ENCODE measurements around the gene XDH.

XDH gene

DNA sequence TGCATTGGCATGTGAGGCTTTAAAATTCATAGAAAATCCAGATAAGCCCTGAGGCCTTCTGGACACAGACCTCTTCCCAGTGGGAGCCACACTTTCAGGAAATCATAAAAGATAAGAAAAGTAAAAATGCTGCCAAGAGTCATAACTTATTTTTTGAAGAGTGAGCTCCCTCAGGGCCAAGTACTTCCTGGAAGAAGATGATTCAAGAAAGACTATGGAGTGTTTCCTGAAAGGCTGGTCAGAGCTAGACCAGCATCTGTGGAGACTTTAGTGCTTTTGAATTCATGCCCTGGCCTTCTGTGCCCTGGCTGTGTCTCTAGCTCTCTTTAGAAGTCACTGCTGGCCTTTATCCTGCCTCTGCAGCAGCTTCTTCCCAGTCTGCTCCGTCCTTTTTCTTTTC lies 6.4 kb upstream of the XDH start:
- peak; percentile 10 to 55 for DNase-seq (ENCODE audit: low read depth in 2 of 2)
- no peak overlapping the region for H3K4me3 ChIP-seq (replicated peaks in 1 of 2; ENCODE audit: low read depth in 2 of 2, low read length in 2 of 2)
- TF ChIP-seq, protein P1, sequence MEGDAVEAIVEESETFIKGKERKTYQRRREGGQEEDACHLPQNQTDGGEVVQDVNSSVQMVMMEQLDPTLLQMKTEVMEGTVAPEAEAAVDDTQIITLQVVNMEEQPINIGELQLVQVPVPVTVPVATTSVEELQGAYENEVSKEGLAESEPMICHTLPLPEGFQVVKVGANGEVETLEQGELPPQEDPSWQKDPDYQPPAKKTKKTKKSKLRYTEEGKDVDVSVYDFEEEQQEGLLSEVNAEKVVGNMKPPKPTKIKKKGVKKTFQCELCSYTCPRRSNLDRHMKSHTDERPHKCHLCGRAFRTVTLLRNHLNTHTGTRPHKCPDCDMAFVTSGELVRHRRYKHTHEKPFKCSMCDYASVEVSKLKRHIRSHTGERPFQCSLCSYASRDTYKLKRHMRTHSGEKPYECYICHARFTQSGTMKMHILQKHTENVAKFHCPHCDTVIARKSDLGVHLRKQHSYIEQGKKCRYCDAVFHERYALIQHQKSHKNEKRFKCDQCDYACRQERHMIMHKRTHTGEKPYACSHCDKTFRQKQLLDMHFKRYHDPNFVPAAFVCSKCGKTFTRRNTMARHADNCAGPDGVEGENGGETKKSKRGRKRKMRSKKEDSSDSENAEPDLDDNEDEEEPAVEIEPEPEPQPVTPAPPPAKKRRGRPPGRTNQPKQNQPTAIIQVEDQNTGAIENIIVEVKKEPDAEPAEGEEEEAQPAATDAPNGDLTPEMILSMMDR (IDR thresholded peaks at IDR 0.05; ENCODE audit: low read depth, low read length): no peak

GRCh38 chr2:31419386-31419785 lies 4.8 kb upstream of the XDH start:
- TF ChIP-seq, protein P1 (IDR thresholded peaks at IDR 0.05; ENCODE audit: low read depth, low read length): no peak
- no peak overlapping the region for H3K4me3 ChIP-seq (replicated peaks in 1 of 2; ENCODE audit: low read depth in 2 of 2, low read length in 2 of 2)
- DNase-seq (ENCODE audit: low read depth in 2 of 2): no peak

DNA sequence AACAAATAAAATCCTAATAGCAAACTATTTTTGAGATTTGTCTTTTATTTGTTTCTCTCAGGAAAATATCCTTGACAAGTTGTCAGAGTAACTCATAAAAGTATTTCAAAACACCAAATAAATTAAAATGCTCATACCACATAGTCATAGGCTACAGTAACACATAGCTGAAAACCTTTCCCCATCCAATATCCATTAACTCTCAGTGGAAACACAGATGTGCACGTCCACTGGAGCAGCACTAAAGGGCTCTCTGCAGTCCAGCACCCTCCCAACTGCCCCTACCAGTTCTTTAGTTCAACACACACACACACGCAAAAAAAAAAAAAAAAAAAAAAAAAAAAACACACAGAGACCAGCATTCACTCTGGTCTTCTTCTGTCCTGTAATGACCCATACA lies 879 bp upstream of the XDH start:
- DNase-seq (ENCODE audit: low read depth in 2 of 2): no peak
- TF ChIP-seq, protein P1 (IDR thresholded peaks at IDR 0.05; ENCODE audit: low read depth, low read length): no peak
- no peak overlapping the region for H3K4me3 ChIP-seq (replicated peaks in 1 of 2; ENCODE audit: low read depth in 2 of 2, low read length in 2 of 2)

DNA sequence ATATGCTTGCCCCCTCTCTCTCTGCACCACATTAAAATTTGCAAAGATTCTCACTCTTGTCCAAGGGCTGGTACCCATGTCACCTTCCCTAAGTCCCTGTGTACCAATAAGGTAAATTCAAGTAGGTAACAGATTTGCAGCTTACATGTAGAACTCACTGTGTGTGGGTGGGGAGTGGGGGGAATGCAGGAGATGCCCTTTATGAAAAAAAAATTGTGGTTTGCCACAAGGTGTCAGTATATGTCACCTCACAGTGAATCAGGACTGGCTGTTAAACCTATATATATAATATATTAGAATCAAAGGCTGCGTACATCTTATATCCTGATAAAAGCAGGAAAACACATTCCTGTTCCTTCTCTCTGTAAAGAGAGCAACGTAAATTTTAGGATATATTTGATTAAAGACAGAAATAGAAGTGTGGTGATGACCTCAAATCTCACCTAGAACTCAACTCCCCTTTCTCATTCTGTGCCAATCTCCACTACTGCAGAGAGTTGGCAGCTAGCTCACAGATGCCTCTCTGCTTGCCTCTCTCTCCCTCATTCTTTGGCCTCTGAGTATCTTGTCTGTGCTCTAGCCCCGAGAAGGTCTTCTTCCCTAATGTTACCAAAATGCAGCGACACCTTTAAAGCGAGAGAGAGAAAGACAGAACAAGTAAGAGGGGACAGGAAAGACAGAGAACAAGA lies 536 bp downstream of the XDH start:
- H3K4me3 ChIP-seq (replicated peaks in 1 of 2; ENCODE audit: low read depth in 2 of 2, low read length in 2 of 2): no peak overlapping the region
- peak in 1 of 2 donors; percentile 14 for DNase-seq (ENCODE audit: low read depth in 2 of 2)
- TF ChIP-seq, protein P1 (IDR thresholded peaks at IDR 0.05; ENCODE audit: low read depth, low read length): no peak

- TF ChIP-seq, protein P1 (IDR thresholded peaks at IDR 0.05; ENCODE audit: low read depth, low read length): no peak
- no peak overlapping the region for H3K4me3 ChIP-seq (replicated peaks in 1 of 2; ENCODE audit: low read depth in 2 of 2, low read length in 2 of 2)
- DNase-seq (ENCODE audit: low read depth in 2 of 2): peak; percentile 33 to 55
Observed at GRCh38 chr2:31413025-31413424, 1.5 kb downstream of the XDH start.

DNA sequence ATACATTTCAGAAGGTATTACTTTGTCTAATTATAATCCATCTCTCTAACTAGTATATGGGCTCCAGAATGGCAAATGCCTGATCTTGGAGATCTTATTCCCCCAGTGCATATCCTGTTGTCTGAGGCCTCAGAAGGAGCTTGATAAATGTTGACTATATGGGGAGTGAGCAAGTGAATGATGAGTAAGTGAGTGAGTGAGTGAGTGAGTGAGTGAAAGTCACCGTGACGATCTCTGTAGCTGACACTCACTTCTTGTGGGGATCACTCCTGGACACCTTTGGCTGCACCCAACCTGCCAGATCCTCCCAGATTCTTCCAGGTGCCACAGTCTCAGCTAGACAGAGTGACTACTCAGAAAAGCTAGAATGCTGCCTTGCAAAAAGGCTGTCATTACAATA lies 2.8 kb downstream of the XDH start:
- no peak overlapping the region for H3K4me3 ChIP-seq (replicated peaks in 1 of 2; ENCODE audit: low read depth in 2 of 2, low read length in 2 of 2)
- TF ChIP-seq, protein P1 (IDR thresholded peaks at IDR 0.05; ENCODE audit: low read depth, low read length): no peak
- no peak for DNase-seq (ENCODE audit: low read depth in 2 of 2)
